H1 (cell line): ENCODE data around the gene RNF26. TPM values are rescaled to one million over a fixed set of nuclear protein-coding genes. Genes with fewer than 3 reads are reported as not detected.

ENCODE experiments used
- BACH1 ChIP-seq: IDR thresholded peaks from 2 replicates; pipeline ENCODE4 v1.6.1; 2012; ENCODE audit warnings: low read length, improper control_type of control experiment
- BRCA1 ChIP-seq: IDR thresholded peaks from 2 replicates; pipeline ENCODE4 v1.6.1; 2012; ENCODE audit warnings: low read depth, low read length, improper control_type of control experiment
- CBX8 ChIP-seq: fragments of 300-800, 300-1000 bp; sonication (generic); IDR thresholded peaks from 2 replicates; pipeline ENCODE4 v1.7.1; 2016; ENCODE audit warnings: low read depth, low read length, borderline replicate concordance
- CEBPB ChIP-seq: IDR thresholded peaks from 2 replicates; pipeline ENCODE4 v1.6.1; 2012; ENCODE audit warnings: low read depth, low read length
- CREB1 ChIP-seq: IDR thresholded peaks from 2 replicates; pipeline ENCODE4 v1.6.1; 2012; ENCODE audit warnings: inconsistent platforms
- EGR1 ChIP-seq: IDR thresholded peaks from 2 replicates; pipeline ENCODE4 v1.6.1; 2011; ENCODE audit warnings: low read depth, low read length, borderline replicate concordance
- EP300 ChIP-seq, 2 experiments: IDR thresholded peaks; 1 replicate in 1 of 2; 2 replicates in 1 of 2; pipeline ENCODE4 v1.6.1; 2011 to 2012; ENCODE audit warnings: low read depth in 2 of 2, low read length in 2 of 2, mild to moderate bottlenecking in 2 of 2, borderline replicate concordance in 1 of 2, inconsistent platforms in 1 of 2, moderate library complexity in 1 of 2
- GABPA ChIP-seq: IDR thresholded peaks from 2 replicates; pipeline ENCODE4 v1.6.1; 2011; ENCODE audit warnings: mild to moderate bottlenecking, low read length, moderate library complexity, borderline replicate concordance; ENCODE audit not compliant: insufficient read depth
- GTF2F1 ChIP-seq: IDR thresholded peaks from 2 replicates; pipeline ENCODE4 v1.6.1; 2012; ENCODE audit warnings: low read depth, low read length, improper control_type of control experiment, borderline replicate concordance
- HDAC2 ChIP-seq, 2 experiments: fragments of 300-600 bp in 1 of 2; sonication (generic) in 1 of 2; IDR thresholded peaks; 2 replicates each; pipeline ENCODE4 v1.6.1; 2011 to 2012; ENCODE audit warnings: low read depth in 2 of 2, low read length in 2 of 2, mild to moderate bottlenecking in 2 of 2, moderate library complexity in 2 of 2, borderline replicate concordance in 1 of 2, inconsistent platforms in 1 of 2
- JUN ChIP-seq: IDR thresholded peaks from 2 replicates; pipeline ENCODE4 v1.6.1; 2011; ENCODE audit warnings: low read depth, mild to moderate bottlenecking, improper control_type of control experiment, low read length
- JUND ChIP-seq: IDR thresholded peaks from 2 replicates; pipeline ENCODE4 v1.6.1; 2011; ENCODE audit warnings: mild to moderate bottlenecking, improper control_type of control experiment, low read length
- KDM1A ChIP-seq: fragments of 200-600, 300-600 bp; sonication (generic); IDR thresholded peaks from 2 replicates; pipeline ENCODE4 v1.7.1; 2016; ENCODE audit warnings: mild to moderate bottlenecking, low read length, borderline replicate concordance
- NRF1 ChIP-seq: IDR thresholded peaks from 2 replicates; pipeline ENCODE4 v1.6.1; 2011; ENCODE audit warnings: mild to moderate bottlenecking, low read depth, low read length, improper control_type of control experiment
- POLR2A ChIP-seq, 2 experiments: IDR thresholded peaks; 1 replicate in 1 of 2; 2 replicates in 1 of 2; pipeline ENCODE4 v1.6.1; 2011; ENCODE audit warnings: low read depth in 2 of 2, low read length in 2 of 2, mild to moderate bottlenecking in 2 of 2; ENCODE audit errors: control extremely low read depth in 1 of 2
- SIN3A ChIP-seq, 2 experiments: IDR thresholded peaks in 1 of 2; conservative IDR thresholded peaks in 1 of 2; 2 replicates each; pipeline ENCODE4 v1.6.1; 2011 to 2012; ENCODE audit warnings: low read length in 2 of 2, improper control_type of control experiment in 1 of 2, low read depth in 1 of 2, mild to moderate bottlenecking in 1 of 2
- SP2 ChIP-seq: IDR thresholded peaks from 2 replicates; pipeline ENCODE4 v1.6.1; 2012; ENCODE audit warnings: mild to moderate bottlenecking, low read length, inconsistent platforms
- TAF1 ChIP-seq: IDR thresholded peaks from 2 replicates; pipeline ENCODE4 v1.6.1; 2011; ENCODE audit warnings: mild to moderate bottlenecking, low read depth, low read length
- TAF7 ChIP-seq: optimal IDR thresholded peaks from 2 replicates; pipeline ENCODE3; 2011; ENCODE audit warnings: low read depth, mild to moderate bottlenecking, inconsistent platforms, low read length, moderate library complexity, borderline replicate concordance
- TBP ChIP-seq: IDR thresholded peaks from 2 replicates; pipeline ENCODE4 v1.6.1; 2011; ENCODE audit warnings: low read depth, low read length, improper control_type of control experiment
- YY1 ChIP-seq: IDR thresholded peaks from 2 replicates; pipeline ENCODE4 v1.6.1; 2011; ENCODE audit warnings: low read depth, mild to moderate bottlenecking, low read length
- polyA plus RNA-seq, 7 experiments: library from polyadenylated mRNA; depleted of rRNA in 3 of 7; stranded (reverse) in 5 of 7; unstranded in 2 of 7; fragments of >200 nt in 5 of 7; fragments of 200-250 nt in 2 of 7; gene quantifications; 1 replicate in 5 of 7; 2 replicates in 1 of 7; 4 replicates in 1 of 7; pipeline versions ENCODE4 v1.2.1 to v1.2.3, GENCODE V29; 2011 to 2013; ENCODE audit warnings: missing spikeins in 2 of 7, mixed read lengths in 2 of 7
- total RNA-seq: library from RNA; stranded (reverse); fragmentation: NEBNext Ultra II Directional; extraction: Animal tissue kit (Norgen Biotek cat#: 25700); gene quantifications from 2 replicates; pipeline ENCODE4 v1.2.1, GENCODE V29; 2021

Gene RNF26
- total and polyA plus RNA-seq, 2 of the 8 experiments (the other 6 are each of a cell fraction or from before 2014, with no cell fraction given): 82.7 to 84.0 TPM

DNA sequence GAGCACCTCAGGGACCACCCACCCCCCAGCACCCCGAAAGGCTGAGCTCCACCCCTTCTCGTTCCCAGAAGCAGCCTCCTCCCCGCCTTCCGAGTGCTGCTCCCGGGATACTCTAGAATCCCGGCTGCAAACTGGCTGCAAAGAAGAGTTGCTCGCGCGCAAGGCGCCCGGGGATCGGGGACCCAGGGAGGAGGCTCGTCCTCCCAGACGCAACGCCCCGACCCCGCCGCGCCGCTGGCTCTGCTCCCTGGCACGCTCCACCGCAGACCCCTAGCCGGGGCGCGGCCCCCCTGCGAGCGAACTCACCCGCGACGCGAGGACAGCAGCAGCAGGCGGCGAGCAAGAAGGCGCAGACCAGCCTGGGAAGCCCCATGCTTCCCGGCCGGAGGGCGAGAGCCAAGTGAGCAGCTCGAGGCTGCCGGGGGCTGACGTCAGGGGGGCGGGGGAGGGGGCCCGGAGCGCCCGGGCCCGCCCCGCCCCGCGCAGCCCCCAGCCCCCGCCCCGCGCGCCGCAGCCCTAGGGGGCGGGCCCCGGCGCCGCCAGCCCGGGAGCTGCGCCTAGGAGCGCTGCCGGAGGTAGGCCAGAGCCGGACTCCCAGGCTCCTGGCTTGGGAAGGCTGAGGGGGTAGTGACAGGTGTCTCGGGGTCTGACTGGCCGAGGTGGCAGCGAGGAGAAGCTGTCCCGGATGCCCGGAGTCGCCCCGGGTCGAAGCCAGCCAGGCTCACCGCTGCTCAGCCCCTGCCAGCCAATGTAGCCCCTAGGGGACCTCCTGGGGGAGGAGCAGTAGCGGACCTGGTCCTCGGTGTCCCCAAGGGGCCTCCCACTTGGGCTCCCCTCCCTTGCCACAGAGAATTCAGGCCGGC, 17.4 kb upstream of the RNF26 start, which contains the start of gene MCAM (continued):
- peak; percentile 30 to 32; a peak in 1 of 4 replicates for TF ChIP-seq SIN3A (conservative IDR thresholded peaks at IDR 0.05 in 1 of 2, IDR thresholded peaks at IDR 0.05 in 1 of 2; ENCODE audit: low read depth in 1 of 2, low read length in 2 of 2)
- peak; percentile 80 for TF ChIP-seq TAF7
- TF ChIP-seq CEBPB: no peak
- 0 out of 2 replicates have a peak, but pooled peaks have one; percentile 22 for TF ChIP-seq GABPA
- TF ChIP-seq GTF2F1: no peak
- no peak for TF ChIP-seq BRCA1
- peak; percentile 50; the same call in 1 of the 2 replicates for TF ChIP-seq CREB1
- peak; percentile 81 for TF ChIP-seq TAF1
- TF ChIP-seq JUND: no peak
- TF ChIP-seq EGR1: no peak
- TF ChIP-seq BACH1: no peak
- no peak for TF ChIP-seq KDM1A
- no peak for TF ChIP-seq CBX8
- peak; percentile 48; the same call in 1 of the 2 replicates for TF ChIP-seq TBP
- TF ChIP-seq POLR2A (IDR thresholded peaks at IDR 0.05; ENCODE audit: control extremely low read depth in 1 of 2, low read depth in 2 of 2, low read length in 2 of 2): peak in 1 of 2 experiments; percentile 39; a peak in 2 of 3 replicates
- TF ChIP-seq NRF1: no peak
- no peak for TF ChIP-seq HDAC2 (IDR thresholded peaks at IDR 0.05; ENCODE audit: borderline replicate concordance in 1 of 2, low read depth in 2 of 2, low read length in 2 of 2)
- no peak for TF ChIP-seq EP300 (IDR thresholded peaks at IDR 0.05; ENCODE audit: borderline replicate concordance in 1 of 2, low read depth in 2 of 2, low read length in 2 of 2)
- TF ChIP-seq JUN: no peak
- no peak for TF ChIP-seq YY1
- TF ChIP-seq SP2: no peak
- TF ChIP-seq, all 59 proteins: peak for 10
